Activated T-cell treated with anti-CD3 and anti-CD28 coated beads, Interleukin-2, amount 50 U/mL, for 48 hours (primary cell): ENCODE results near the gene ACTG1.

Experiments
- DNase-seq, 2 experiments: peaks; one replicate each; pipeline ENCODE4 v3.0.0-alpha.2; 2020

The ACTG1 gene

DNA sequence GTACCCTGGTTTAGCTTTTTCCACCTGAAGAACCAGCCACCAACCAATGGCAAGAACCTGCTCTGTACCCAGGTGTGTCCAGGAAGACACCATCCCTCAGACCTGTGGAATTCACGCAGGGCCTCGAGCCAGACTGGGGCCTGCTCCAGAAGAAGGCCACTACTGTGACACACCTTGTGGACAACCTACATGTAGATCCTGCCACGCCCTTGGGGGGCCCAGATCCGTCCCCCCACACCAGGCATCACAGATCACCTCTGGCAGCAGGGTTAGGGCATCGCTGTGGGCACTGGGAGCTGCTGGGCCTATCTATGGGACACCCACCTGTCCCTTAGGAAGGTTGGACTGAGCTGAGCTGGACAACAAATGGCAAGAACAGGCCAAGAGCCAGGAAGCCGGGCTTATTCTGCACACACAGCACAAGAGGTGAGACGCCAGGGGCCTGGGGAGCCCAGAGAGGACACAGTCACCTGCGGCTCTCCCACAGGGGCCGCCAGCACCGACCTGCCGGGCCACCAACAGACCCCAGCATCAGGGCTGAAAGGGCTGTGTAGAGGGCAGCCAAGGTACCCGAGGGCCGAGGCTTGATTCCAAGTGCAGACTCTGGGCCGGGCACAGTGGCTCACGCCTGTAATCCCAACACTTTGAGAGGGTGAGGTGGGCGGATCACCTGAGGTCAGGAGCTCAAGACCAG lies 31.8 kb upstream of the ACTG1 start:
- no peak for DNase-seq

DNA sequence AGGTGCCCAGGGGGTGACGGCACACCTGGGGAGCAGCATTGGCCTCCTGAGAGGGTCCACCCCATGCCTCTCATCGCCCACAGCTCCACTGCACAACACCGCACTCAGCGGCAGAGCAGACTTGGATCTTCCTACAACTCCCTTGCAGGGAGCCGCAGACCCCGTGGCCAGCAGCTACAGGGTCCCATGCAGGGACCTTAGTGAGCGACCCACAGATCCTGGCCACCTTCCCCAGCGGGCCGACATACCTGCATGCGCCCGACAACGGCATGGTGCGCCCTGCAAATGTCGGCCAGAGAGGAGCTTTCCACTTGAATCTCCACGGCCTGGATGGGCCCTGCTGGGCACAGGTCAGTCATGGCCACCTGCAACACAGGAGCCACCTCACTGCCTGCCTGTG lies 31.2 kb upstream of the ACTG1 start:
- no peak for DNase-seq

DNA sequence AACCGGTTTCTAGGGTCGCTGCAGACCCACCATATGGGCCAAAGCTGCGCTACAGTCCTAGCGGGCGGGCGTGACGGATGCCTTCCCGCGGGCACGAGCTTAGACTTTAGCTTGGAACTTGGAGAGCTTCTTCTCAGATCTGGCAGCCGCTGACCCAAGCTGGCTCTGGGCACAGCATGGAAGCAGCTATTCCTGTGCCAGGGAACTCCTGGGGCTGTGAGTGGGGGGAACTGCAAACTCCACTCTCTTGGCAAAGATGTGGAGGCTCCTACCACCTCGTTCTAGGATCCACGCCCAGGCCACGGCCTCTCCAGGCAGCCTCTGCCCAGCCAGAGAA lies 30.7 kb upstream of the ACTG1 start:
- no peak for DNase-seq

DNA sequence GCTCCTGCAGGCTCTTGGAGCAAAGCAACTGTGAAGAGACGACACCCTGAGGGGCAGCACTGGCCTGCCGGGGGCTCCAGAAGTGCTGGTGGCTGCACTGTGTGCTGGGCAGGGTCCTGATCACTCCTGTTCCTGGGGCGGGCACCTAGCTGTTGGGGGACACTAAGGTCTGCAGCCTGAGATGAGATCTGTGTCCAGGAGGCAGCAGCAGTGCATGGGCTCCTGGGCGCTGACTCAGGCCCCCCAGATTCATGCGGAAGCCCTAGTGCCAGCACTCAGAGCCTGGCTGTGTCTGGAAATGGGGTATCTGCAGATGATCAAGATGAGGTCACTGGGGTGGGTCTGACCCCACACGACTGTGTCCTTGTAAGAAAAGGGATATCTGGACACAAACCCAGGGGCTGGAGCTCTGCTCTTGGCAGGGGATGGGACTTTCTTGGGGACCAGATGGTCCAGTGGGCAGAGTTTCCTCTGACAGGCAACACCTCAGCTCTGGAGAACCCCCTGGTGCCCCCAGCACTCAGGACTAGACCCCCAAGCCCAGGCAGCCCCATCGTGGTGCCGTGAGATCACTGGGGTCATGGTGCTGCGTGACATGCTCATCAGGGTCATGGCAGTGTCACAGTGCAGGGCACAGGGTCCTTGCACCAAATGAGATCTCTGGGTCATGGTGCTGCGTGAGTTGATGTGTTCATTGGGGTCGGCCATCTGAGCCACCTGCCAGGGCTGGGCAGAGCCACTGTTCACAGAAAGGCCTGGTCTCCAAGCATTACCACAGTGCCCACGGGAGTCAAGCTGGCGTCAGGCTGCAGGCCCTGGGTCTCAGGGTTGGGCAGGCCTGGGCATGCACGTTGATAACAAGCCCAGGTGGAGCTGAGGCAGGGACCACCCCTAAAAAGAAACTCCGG lies 30.1 kb upstream of the ACTG1 start:
- DNase-seq = no peak

DNA sequence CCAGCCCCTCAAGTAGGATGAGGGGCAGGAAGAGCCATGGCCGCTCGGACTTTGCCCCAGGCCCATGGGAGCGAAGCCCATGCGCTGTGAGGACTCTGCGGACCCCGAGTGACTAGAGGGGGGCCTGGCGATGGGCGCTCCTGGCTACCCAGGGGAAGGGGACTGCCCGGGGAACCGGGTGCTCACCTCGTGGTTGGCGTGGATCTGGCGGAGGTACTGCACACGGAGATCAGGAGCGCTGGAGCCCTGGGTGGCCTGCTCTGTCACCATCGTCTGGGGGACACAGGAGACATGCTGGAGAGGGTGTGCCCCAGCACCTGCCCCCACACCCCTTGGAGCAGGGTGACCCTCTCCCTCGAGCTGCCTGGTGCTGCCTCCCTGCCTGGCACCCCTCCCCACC lies 28.5 kb upstream of the ACTG1 start:
- DNase-seq = no peak

DNA sequence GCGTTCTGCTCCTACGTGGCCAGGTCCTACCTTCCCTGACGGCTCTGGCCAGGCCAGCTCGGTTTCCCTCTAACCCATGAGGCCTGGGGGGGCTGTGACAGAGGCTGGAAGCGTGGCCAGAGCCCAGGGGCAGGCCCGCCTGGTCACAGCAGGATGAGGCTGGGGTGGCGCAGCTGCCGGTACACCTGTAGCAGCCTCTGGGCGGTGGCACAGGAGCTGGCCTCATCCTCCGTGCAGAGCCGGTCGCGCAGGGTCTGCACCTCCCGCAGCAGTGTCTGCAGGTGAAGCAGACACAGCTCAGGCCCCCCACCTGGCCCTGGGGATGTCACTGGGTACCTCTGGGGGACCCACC lies 28.1 kb upstream of the ACTG1 start:
- DNase-seq = no peak

DNA sequence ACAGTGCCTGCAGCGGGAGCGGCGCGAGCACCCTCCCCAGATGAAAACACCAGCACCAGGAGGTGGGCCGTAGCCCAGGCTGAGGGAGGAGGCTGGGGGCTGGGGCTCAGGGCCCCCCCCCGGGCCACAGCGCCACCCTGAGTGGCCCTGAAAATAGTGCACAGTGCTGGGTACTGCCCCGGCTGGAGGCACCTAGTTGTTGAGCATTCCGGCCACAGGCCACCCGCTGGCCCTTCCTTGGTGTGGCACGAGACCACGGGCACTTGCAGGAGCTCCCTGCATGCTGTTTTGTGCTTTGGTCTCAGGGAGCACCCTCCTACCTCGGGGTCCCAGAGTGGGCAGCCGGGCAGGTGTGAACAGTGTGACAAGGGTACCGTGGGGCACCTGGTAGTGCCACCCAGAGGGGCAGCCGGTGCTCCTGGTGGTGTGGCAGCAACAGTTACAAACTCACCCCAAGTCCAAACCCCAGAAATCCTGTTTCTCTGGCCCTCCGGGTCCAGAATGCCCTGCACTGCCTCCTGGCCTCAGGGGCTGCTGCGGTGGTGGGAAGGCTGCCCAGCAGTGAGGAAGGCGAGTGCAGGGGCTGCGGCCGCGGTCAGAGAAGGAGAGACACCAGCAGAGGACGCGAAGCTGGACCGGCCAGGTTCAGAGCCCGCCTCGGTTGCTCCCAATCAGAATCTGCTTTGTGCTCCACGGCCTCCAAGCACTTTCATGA lies 27.5 kb upstream of the ACTG1 start:
- DNase-seq = no peak

DNA sequence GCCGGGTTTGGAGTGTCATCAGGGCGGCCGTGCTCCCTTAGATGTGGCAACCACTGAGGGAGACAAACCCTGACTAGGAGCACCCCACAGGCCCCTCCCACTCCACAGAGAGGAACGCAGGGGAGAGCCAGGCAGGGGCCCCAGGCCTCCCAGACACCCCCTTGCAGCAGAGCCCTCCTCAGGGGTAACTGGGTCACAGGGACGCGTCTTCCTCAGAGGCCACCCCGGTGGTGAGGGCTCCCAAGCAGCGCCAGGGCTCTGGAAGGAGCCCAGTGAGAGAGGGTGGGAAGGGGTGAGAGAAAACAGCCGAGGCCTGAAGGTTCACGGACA lies 26.9 kb upstream of the ACTG1 start:
- DNase-seq = no peak

DNA sequence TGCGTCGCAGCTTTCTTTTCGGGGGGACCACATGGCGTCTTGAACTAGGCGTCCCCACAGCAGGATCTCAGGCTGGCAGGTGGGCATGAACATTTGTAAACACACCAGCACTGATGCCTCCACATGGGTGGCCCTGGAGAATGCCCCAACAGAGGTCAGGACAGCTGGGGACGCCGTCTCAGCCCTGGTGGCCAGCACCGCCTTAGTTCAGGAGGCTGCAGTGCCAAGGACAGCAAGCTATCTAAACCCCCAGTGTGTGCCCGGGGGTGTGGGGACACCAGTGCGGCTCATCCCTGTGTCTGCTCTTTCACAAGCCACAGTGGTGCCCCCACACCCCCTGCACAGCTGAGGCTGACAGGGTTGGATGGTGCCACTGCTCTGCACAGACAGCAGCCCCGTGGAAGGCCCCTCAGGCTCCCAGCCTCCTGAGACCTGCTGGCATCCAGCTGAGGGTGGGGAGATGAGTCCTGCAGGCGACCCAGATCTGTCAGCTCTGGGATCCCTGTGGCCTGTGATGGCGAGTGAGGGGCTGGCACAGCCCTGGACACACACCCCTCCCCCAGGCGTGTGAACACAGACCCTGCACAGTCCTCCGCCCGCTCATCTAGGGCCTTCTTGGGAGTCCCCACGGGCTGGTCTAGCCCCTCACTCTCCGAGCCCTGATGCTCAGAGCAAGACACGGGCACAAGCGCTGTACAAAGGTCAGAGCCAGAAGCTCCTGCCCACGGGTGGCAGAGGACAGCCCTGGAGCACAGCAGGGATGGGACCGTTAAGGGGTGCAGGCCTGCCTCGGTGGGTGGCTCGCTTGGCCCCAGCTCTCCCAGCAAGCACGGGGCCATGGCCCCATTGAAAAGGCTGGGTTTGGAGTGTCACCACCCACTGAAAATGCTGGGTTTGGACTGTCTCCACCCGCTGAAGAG lies 26.3 kb upstream of the ACTG1 start:
- no peak for DNase-seq

DNA sequence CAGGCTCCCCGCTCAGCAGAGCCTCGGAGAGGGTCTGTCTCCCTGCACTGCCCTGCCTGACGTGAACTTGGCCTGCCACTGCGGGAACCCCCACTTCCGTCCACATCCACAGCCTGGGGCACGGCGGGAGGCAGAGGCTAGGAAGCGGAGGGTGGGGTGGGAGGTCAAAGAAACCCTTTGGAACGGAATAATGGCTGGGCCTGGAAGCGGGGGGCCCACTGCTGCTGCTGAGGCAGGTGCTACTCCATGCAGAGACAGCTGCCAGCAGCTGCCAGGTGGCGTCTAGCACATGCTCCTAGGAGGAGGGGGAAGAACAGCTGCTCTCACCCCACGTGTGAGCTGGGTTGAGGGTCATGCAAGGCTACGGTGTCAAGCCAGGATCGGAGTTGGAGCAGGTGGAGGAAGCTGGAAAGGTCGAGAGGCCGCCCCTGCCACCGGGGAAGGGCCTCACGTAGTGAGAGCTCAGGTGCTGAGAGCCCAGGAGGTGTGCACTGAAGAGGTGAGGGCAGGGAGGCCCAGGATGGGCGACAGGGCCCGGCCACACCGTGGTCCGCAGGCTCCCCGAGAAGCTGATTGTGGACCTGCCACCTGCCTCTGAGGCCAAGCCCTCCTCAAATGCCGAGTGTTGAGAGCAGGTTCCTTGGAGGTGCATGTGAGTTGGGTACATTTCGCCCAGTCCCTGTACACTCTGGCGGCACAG lies 25.4 kb upstream of the ACTG1 start:
- no peak for DNase-seq

DNA sequence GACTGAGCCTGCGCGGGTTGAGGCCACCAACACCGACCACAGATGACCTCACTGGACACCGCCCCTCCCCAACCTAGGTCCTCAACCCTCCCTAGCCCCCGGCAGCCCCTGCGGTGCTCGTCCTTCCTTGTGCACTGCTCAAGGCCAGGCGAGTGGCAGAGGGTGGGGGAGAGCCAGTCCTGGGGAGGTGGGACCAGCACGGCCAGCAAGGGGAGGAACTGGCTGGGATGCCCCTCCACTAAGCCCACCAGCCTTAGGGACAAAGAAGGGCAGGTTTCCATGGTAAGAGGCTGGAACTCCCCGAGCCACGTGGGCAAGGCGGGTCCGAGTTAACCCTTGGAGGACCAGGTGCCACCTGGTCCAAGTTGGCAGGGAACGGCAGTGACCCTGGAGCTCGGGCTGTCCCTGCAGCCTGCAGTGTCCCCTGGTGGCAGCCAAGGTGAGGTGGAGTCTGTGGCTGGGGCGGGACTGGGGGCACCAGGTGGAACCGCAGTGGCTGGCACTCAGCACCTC lies 24.8 kb upstream of the ACTG1 start:
- DNase-seq = peak; percentile 55 to 57

DNA sequence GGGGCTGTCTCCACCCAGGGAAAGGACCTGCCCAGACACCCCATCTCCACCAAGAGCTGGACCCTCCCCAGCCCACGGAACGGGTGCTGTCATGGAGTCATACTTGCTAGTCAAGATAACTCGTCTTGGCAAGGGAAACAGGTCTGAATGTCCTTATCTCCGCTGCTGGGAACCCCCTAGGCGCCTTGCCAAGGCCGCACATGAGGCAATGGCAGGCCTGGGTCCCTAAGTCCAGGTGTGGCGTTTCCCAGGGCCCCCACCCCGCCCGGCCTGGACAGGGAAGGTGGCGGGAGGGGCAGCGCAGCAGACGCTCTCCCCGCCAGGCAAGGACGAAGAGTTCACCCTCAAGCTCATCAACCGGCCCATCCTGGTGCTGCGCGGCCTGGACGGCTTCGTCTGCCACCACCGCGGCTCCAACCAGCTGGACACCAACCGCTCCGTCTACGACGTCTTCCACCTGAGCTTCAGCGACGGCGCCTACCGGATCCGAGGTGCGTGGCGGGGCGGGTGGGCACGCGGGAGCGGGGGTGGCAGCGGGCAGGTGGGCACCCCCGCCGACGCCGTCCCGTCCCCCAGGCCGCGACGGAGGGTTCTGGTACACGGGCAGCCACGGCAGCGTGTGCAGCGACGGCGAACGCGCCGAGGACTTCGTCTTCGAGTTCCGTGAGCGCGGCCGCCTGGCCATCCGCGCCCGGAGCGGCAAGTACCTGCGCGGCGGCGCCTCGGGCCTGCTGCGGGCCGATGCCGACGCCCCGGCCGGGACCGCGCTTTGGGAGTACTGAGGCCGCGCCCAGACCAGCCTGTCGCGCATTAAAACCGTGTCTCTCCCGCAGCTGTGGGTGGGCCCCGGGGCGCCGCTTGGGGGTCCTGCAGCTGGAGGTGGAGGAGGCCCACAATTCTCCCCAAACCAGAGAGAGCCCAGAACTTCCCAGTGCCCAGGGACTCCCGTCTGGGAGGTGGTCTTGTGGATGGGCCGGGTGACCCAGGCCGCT lies 24.0 kb upstream of the ACTG1 start:
- DNase-seq = peak in 1 of 2 experiments; percentile 46

DNA sequence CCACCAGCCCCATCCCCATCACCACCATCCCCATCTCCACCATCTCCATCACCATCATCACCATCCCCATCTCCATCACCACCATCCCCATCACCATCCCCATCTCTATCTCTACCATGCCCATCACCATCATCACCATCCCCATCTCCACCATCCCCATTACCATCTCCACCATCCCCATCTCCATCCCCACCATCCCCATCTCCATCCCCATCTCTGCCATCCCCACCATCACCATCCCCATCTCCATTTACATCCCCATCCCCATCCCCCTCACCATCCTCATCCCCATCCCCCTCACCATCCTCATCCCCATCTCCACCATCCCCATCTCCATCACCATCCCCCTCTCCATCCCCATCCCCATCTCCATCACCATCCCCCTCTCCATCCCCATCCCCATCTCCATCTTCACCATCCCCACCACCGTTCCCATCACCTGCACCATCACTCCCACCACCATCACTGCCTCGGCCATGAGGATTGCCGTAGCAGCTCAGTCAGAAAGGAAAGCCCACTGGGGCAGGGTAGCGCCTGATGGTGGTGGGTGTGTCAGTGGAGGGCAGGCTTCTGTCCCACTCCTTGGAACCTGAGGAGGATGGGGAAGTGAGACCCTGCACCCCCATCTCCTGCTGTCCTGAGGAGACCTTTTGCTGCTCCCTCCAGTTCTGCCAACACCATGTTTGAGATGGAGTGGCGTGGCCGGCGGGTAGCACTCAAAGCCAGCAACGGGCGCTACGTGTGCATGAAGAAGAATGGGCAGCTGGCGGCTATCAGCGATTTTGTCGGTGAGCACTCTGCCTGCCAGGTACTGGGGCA lies 23.1 kb upstream of the ACTG1 start:
- DNase-seq = no peak

DNA sequence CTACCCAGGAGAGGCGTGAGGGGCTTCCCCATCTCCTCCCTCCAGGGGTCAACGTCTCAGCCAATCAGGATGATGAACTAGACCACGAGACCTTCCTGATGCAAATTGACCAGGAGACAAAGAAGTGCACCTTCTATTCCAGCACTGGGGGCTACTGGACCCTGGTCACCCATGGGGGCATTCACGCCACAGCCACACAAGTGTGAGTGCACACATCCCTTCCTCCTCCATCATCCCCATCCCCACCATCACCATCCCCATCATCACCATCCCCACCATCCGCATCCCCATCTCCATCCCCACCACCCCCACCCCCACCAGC lies 22.4 kb upstream of the ACTG1 start:
- DNase-seq = no peak

DNA sequence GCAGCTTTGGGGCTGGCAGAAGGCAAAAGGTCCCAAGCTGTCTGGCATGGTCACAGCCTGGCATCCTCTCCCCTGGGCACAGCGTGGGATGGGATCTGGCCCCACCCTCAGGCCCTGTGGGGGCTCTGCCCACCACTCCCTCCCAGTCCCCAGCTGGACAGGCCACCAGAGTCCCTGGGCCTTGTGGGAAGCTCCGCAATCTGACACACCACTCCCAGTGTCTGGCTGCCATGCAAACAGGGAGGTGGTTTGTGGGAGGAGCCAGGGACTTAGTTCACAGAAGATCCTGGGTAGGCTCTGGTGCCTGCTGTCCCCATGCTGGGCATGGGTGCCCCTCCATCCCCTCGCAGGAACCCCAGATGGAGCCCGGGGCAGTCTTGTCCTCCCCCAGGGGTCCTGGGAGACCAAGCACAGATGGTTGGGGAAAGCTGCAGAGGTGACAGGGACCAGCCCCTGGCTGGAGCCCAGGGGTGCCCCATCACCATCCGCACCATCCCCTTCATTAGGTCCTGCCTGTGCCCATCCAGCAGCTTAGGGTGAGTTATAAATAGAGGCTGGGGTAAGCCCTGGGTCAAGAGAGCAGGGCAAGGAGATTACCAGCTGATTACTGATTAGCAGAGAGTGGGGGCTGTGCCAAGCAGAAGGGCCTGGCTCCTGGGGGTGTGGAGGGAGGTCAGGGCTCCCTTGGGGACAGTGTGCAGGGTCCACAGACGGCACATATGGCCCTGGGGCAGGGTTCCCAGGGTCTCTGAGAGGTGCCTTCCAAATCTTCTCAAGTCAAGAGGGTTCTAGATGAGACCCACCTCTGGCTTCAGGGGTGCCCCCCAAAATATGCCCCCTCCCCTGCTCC lies 21.8 kb upstream of the ACTG1 start:
- no peak for DNase-seq

DNA sequence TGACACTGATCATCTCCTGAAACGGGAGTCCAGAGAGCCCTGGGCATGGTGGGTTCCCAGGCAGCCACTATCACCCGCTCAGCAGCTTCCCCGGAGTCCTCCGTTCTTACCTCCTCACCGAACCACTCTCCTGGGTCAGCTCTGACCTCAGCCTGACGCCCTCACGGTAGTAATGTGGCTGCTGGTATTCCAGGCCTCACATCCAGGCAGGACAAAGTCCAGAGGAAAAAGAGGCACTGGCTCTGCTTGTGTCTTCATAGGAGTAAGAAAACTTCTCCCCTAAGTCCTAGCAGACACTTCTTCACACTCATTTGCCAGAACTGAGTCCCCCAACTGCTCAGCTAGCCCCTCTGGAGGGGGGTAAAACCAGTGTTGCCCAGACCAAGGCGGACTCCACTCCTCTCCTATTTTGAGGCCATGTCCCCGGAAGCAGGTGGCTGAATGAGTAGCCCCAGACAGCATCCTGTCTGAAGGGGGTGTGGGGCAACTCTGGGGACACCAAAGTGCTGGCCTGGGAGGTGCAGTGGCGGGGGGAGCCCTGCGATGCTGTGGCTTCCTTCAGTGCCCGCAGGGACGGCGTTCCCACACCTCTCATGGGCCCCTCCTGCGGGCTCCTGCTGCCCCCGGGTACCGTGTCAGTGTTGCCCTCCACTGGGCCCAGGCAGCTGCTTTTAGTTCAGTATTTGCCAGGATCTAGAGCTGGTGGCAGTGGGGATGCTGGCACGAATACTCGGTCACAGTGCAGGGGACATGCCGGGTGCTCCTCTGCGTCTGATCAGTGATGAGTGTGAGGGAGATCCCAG lies 20.9 kb upstream of the ACTG1 start:
- no peak for DNase-seq

DNA sequence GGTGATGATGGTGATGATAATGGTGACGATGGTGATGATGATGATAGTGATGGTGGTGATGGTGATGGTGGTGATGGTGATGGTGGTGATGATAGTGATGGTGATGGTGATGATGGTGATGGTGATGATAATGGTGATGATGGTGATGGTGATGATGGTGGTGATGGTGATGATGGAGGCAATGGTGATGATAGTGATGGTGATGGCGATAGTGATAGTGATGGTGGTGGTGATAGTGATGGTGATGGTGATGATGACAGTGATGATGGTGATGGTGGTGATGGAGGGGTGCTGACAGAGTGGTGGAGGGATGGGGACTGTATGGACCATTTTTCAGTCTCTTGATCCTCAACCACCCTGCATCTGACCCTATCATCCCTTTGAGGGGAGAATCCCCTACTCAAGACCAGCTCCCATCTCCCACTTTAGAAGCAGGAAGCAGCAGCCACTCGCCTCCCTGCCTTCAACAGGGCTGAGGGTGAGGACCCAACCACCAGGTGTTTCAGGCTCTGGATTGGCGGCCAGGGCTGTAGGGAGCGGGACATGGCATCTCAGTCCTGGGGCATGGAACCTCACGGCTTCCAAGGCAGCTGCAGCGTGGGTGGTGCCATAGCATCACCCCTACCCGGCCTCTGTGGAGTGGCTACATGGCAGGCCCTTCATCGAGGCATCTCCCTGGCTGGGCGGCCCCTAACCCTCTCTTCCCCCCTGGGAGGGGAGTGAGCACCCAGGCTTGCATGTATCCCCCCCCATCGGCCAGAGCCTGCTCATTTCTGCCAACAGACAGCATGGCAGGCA lies 20.1 kb upstream of the ACTG1 start:
- DNase-seq = no peak
